Hepatocyte (in vitro differentiated cells): ENCODE results near the gene DNASE1.

Source experiments
- EZH2 ChIP-seq: fragments of 200-600 bp; sonication (generic); IDR thresholded peaks from 2 replicates; pipeline ENCODE4 v1.6.1; 2016; ENCODE audit warnings: antibody characterized with exemption, mild to moderate bottlenecking, borderline replicate concordance
- EZH2phosphoT487 ChIP-seq: fragments of 200-600 bp; sonication (generic); IDR thresholded peaks from one replicate; pipeline ENCODE4 v1.6.1; 2018; ENCODE audit warnings: antibody characterized with exemption, mild to moderate bottlenecking, low read depth, moderate library complexity; ENCODE audit not compliant: unreplicated experiment, severe bottlenecking
- TF ChIP-seq, protein P1 (sequence below): fragments of 200-600 bp; sonication (generic); IDR thresholded peaks from 2 replicates; pipeline ENCODE4 v1.5.1; 2016; ENCODE audit warnings: antibody characterized with exemption, mild to moderate bottlenecking; ENCODE audit not compliant: poor library complexity

DNA sequence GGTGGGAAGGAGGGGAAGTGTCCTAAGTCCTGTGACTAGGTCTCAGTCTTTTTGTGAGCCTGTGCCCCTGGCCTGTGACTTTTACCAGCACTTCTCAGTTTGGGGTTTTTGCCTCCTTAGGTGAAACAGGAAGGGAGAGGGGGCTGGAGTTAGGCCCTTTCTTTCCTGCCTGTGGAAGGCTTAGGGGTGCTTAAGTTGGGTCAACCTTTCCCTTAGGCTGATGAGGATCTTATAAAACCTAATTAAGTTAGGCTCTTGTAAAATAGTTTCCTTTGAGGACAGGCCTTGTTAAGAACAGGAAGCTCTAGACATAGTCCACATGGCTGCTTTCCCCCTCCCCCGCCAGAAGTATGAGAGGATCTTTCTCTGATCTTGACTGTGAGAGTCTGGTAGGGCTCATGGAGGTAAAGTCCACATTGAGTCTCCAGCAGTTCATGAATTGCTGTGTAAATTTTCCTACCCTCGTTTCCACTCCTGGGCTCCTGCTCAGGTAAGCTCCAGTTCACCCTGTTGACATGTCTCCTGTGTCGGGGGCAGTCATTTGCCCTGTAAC, 17.0 kb upstream of the DNASE1 start:
- TF ChIP-seq, protein P1, sequence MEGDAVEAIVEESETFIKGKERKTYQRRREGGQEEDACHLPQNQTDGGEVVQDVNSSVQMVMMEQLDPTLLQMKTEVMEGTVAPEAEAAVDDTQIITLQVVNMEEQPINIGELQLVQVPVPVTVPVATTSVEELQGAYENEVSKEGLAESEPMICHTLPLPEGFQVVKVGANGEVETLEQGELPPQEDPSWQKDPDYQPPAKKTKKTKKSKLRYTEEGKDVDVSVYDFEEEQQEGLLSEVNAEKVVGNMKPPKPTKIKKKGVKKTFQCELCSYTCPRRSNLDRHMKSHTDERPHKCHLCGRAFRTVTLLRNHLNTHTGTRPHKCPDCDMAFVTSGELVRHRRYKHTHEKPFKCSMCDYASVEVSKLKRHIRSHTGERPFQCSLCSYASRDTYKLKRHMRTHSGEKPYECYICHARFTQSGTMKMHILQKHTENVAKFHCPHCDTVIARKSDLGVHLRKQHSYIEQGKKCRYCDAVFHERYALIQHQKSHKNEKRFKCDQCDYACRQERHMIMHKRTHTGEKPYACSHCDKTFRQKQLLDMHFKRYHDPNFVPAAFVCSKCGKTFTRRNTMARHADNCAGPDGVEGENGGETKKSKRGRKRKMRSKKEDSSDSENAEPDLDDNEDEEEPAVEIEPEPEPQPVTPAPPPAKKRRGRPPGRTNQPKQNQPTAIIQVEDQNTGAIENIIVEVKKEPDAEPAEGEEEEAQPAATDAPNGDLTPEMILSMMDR, result no peak
- TF ChIP-seq EZH2phosphoT487 (no peak), EZH2 (no peak)
